AG04449 (cell line): ENCODE data around the gene SUPT3H.
A peak's percentile ranks its signal among the peaks of the same experiment; 100 is the strongest.

Experiments
- CTCF ChIA-PET: fragments of 350-600 bp; formaldehyde crosslinking; extraction: SDS; loops from one replicate; lab custom pipeline; 2021; ENCODE audit warnings: antibody characterized with exemption; lab: Yijun Ruan, JAX
- POLR2A ChIA-PET: fragments of 400-600, 350-600 bp; formaldehyde crosslinking; extraction: SDS; loops from one replicate; lab custom pipeline; 2020; ENCODE audit warnings: antibody characterized with exemption, inconsistent platforms; lab: Yijun Ruan, JAX
- DNase-seq: peaks from one replicate; pipeline ENCODE4 v3.0.0-alpha.2; 2010; ENCODE audit warnings: low read depth, low spot score
- H3K4me3 ChIP-seq: 2 replicates; pipeline ENCODE4 v1.5.1; 2011; ENCODE audit warnings: low read depth, mild to moderate bottlenecking, control low read depth, low read length
- CTCF ChIP-seq: IDR thresholded peaks from one replicate; pipeline ENCODE4 v1.5.1; 2011; ENCODE audit warnings: mild to moderate bottlenecking, moderate library complexity, low read length, control low read depth, inconsistent platforms; ENCODE audit not compliant: insufficient read depth; ENCODE audit errors: missing control alignments

The SUPT3H gene

GRCh38 chr6:44806656-44807055, 571.1 kb downstream of the SUPT3H start:
- DNase-seq: no peak
- ChIA-PET POLR2A (interaction anchor here (0.7 kb wide), 1 partner anchor 53 kb away, joined by 3 read pairs; no protein-coding TSS in a partner anchor), CTCF (interaction anchor here (1.1 to 1.2 kb wide), 2 partner anchors 11 to 151 kb away, joined by 3 to 5 read pairs; no protein-coding TSS in a partner anchor)
- TF ChIP-seq CTCF: no peak
- H3K4me3 ChIP-seq: no peak overlapping the region

- DNase-seq: peak; percentile 87
- CTCF ChIA-PET: no interaction called here
- POLR2A ChIA-PET: interaction anchor here (0.7 kb wide), 1 partner anchor 144 kb away, joined by 3 read pairs; no protein-coding TSS in a partner anchor
- H3K4me3 ChIP-seq: no peak overlapping the region
- TF ChIP-seq CTCF: no peak
Observed at GRCh38 chr6:44805238-44805846, 572.4 kb downstream of the SUPT3H start.

GRCh38 chr6:44804546-44805159, 573.1 kb downstream of the SUPT3H start:
- H3K4me3 ChIP-seq: no peak overlapping the region
- no peak for TF ChIP-seq CTCF
- no peak for DNase-seq
- ChIA-PET POLR2A (interaction anchor here (0.7 kb wide), 1 partner anchor 143 kb away, joined by 3 read pairs; no protein-coding TSS in a partner anchor), CTCF (no interaction called here)

GRCh38 chr6:44804016-44804415, 573.7 kb downstream of the SUPT3H start:
- DNase-seq: no peak
- ChIA-PET POLR2A (no interaction called here), CTCF (no interaction called here)
- H3K4me3 ChIP-seq: no peak overlapping the region
- no peak for TF ChIP-seq CTCF

GRCh38 chr6:44800784-44801592, 576.7 kb downstream of the SUPT3H start:
- ChIA-PET CTCF (interaction anchor here (1.1 to 2.6 kb wide), 5 partner anchors 9 to 621 kb away, joined by 3 to 9 read pairs (median 4); no protein-coding TSS in a partner anchor), POLR2A (interaction anchor here (0.6 kb wide), 1 partner anchor 704 kb away, joined by 4 read pairs; no protein-coding TSS in a partner anchor)
- no peak for DNase-seq
- no peak overlapping the region for H3K4me3 ChIP-seq
- TF ChIP-seq CTCF: no peak
